SK-N-MC (cell line): ENCODE measurements around the gene CAMTA2.

Source experiments
- EZH2 ChIP-seq: fragments of 200-600 bp; sonication (generic); IDR thresholded peaks from one replicate; pipeline ENCODE4 v1.6.1; 2017; ENCODE audit warnings: antibody characterized with exemption
- FOXP2 ChIP-seq: optimal IDR thresholded peaks from 2 replicates; pipeline ENCODE3; 2011; ENCODE audit warnings: mild to moderate bottlenecking, moderate library complexity; ENCODE audit not compliant: insufficient read depth; ENCODE audit errors: extremely low read length, control extremely low read depth
- POLR2AphosphoS5 ChIP-seq: IDR thresholded peaks from 2 replicates; pipeline ENCODE4 v1.6.1; 2012; ENCODE audit warnings: mild to moderate bottlenecking, low read depth, low read length, borderline replicate concordance

DNA sequence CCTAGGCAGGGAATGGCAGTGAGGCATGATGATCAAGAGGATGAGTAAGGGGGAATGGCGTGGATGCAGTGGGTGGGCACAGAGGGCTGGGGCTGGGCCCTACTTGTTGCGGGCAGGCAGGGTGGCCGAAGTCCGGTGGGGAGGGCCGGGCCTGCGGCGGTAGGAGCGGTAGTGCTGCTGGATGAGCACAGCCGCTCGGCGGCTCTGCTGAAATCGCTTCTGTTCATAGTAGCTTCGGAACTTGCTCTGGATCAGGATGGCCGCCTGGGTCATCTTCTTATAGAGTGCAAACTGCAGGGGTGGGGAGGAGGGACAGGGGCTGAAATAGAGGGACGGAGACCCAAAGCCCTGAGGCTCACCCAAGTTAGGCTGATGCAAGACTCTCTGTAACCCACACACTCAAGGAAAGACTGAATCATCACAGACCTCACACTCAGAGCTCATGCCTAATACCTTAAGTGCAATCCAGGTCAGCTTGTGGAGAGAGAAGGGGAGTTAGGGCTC lies 18.4 kb downstream of the CAMTA2 start:
- TF ChIP-seq EZH2 = no peak
- TF ChIP-seq FOXP2 = no peak
- no peak for TF ChIP-seq POLR2AphosphoS5
